ENCODE measurements around the gene PFKFB2.

DNA sequence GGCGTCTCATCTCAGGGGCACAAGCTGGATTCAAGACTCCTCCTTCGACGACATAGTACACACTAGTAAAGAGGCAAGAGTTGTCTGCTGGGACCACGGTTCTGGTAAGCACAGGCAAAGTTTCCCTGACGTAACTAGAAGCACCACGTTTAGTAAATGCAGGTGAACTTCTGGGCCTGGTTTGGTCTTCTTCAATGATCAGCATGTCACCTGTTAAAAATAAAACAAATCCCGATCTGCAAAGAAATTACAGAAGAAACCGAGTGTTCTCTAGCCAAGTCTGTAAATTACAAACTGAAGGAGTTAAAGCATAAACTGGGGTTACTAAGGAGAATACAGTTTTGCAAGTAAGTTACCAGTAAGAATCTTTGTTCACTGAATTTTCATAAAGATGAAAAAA lies 3.6 kb upstream of the PFKFB2 start:
- TF ChIP-seq, protein P1, sequence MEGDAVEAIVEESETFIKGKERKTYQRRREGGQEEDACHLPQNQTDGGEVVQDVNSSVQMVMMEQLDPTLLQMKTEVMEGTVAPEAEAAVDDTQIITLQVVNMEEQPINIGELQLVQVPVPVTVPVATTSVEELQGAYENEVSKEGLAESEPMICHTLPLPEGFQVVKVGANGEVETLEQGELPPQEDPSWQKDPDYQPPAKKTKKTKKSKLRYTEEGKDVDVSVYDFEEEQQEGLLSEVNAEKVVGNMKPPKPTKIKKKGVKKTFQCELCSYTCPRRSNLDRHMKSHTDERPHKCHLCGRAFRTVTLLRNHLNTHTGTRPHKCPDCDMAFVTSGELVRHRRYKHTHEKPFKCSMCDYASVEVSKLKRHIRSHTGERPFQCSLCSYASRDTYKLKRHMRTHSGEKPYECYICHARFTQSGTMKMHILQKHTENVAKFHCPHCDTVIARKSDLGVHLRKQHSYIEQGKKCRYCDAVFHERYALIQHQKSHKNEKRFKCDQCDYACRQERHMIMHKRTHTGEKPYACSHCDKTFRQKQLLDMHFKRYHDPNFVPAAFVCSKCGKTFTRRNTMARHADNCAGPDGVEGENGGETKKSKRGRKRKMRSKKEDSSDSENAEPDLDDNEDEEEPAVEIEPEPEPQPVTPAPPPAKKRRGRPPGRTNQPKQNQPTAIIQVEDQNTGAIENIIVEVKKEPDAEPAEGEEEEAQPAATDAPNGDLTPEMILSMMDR (conservative IDR thresholded peaks at IDR 0.05): no peak
- no peak for TF ChIP-seq ZFX (IDR thresholded peaks at IDR 0.05)

Data from C4-2B (cell line).